Renal cortex interstitium (tissue), 11 donors: Measurements from ENCODE around the gene SPNS3. TPM values are rescaled to one million over a fixed set of nuclear protein-coding genes. Genes with fewer than 3 reads are reported as not detected.

Experiments
- DNase-seq, 11 donors: peaks; one replicate each; pipeline ENCODE4 v3.0.0-alpha.2; 2013; ENCODE audit warnings: low read depth in 9 of 11, low spot score in 4 of 11; ENCODE audit errors: extremely low read depth in 1 of 11
- polyA plus RNA-seq, 3 donors: library from polyadenylated mRNA; unstranded; fragments of 120-200 nt; gene quantifications; one replicate each; pipeline ENCODE4 v1.2.1, GENCODE V29; 2013; ENCODE audit not compliant: insufficient read length in 3 of 3

Gene SPNS3
- polyA plus RNA-seq, 3 donors = 1.9 to 5.2 (median 2.6) TPM

DNA sequence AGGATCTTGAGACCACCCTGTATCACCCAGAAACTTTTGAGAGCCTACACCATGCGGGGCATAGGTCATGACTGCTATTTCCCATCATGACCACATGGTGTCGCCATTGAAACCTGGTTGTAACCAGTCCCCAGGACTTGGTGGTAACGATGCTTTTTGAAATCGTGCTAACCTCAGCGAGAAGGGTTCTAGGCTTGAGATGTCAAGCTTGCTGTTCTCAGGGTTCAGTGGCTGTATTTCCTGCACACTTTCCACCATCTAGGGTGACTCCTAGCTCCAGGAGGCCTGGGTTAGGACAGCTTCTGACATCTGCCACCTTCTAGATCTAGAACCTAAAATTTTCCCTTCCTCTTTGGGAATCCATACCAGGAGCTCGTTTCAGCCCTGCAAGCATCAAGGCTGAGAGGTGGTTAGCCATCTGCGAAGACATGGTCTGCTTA lies 13.0 kb upstream of the SPNS3 start:
- peak in 10 of 11 donors; percentile 60 to 76 (median 68) for DNase-seq

DNA sequence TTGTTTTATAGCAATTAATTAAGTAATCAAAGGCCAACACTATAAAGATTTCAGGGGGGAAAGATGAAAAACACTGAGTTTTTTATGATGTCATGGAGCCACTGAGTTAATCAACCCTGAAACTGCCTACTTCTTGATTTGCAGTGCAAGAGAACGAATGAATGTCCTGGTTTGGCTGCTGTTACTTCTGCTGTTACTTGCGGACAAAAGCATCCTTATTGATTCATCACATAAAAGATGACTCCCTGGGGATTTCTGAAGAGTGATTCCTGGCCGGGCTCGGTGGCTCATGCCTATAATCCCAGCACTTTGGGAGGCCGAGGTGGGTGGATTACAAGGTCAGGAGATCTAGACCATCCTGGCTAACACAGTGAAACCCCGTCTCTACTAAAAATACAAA lies 10.9 kb upstream of the SPNS3 start:
- DNase-seq = no peak

DNA sequence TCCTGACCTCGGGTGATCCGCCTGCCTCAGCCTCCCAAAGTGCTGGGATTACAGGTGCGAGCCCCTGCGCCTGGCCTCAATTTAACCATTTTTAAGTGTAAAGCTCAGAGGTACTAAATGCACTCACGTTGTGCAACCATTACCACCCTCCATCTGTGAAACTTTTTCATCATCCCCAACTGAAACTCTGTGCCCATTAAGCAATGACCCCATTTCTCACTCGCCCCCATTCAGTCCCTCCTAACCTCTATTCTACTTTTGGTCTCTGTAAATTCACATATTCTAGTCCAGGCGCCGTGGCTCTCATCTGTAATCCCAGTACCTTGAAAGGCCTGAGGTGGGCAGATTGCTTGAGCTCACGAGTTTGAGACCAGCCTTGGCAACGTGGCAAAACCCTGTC lies 8.3 kb upstream of the SPNS3 start:
- DNase-seq = no peak

DNA sequence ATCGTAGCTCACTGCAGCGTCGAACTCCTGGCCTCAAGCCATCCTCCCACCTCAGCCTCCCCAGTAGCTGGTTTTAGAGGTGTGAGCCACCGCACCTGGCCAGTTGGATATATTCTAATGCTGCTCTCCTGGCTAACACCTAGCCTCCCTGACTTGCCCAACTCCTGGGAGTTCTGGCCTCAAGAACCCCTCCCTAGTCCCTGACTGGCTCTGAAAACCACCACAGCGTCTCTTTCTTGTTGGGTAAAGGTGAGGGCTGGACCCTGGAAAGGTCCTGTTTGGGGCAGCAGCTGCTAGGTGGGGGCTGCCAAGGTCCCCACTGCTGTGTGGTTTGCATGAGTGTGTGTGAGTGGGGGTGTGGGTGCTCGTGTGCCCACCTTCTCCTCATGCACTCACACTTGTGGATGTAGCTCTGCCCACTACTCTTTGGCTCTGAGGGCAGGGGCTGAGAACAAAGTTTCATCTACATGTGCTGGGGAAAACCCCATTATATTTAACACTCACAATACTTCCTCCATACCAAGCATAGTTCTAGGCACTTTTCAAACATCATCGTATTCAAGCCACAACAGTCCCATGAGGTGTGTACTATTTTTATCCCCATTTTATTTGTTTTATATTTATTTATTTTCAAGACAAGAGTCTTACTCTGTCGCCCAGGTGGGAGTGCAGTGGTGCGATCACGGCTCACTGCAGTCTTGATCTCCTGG lies 7.1 kb upstream of the SPNS3 start:
- no peak for DNase-seq

DNA sequence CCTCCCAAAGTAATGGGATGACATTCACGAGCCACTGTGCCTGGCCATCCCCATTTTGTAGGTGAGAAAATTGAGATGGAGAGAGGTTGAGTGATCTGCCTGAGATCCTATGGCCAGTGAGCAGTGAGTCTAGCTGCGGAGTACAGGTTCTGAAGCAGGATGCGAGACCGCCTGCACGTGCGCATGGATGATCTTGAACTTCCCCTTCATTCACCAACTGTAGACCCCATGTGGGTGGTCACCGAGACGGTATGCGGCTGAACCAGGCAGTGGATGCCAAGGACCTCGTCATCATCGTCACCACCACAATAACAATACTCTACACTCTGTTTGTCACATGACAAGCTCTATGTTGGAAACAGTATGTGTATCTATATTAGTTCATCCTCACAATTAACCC lies 6.2 kb upstream of the SPNS3 start:
- DNase-seq = no peak

DNA sequence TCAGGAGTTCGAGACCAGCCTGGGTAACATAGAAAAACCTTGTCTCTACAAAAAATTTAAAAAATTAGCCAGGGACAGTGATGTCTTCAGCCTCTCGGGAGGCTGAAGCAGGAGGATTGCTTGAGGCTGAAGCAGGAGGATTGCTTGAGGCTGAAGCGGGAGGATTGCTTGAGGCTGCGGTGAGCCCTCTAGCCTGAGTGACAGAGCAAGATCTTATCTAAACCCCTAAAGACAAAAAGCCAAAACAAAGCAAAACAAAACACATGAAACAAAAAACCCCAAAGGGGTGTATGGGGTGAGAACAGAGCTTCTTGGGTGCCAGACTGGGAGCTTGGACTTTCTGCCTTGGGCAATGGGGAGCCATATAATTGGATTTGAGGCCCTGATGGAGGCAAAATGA lies 2.6 kb downstream of the SPNS3 start:
- DNase-seq = no peak

DNA sequence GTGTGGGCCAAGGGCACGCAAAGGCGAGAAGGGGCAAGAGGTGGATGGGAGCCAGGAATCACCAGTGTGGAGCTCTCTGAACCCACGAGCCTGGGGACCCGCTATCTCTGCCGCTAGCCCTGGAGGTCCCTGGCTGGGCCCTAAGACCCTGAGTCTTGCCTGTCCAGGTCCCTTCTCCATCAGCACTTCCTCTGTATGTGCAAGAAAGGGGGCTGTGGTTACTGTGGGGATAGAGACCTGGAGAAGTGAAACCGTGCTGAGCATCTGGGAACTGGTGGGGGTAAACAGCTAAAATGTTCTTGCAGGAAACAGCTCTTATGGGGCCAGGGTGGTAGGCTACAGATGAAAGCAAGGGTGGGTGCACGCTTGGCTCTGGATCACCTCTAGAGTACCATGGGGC lies 3.1 kb downstream of the SPNS3 start:
- DNase-seq = no peak

DNA sequence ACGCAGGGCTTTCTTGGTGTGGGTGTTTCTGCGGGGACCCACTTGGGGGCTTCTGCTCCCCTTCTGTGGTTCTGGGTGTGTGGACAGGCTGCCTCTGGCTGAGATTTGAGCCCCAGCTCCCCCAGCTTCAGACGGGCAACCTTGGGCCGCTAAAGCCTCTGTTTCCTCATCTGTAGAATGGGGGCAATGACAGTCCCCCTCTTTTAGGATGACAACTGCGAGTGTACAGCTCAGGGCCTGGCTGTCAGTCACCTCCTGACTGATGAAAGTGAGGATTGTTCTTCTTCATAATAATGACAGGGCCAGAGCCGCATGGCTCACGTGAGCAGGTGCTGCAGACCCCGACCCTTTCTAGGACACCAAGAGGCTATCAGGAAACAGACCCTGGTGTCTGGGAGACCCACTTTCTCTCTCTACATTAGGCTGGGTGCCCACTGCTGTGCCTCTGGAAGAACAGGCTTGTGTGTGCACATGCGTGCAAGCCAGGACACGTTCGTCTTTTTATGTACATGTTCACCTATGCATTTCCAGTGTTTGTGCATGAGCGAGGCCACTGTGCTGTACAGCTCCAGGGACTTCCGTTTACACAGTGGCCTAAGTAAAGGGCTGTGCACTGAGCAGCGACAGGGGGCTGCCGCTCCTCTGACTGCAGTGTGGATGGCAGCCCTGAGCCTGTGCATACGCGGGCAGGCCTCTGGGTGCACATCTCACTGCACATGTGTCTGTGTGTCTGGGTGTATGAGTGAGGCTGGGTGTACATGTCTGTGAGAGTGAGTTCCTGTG lies 4.6 kb downstream of the SPNS3 start:
- no peak for DNase-seq

DNA sequence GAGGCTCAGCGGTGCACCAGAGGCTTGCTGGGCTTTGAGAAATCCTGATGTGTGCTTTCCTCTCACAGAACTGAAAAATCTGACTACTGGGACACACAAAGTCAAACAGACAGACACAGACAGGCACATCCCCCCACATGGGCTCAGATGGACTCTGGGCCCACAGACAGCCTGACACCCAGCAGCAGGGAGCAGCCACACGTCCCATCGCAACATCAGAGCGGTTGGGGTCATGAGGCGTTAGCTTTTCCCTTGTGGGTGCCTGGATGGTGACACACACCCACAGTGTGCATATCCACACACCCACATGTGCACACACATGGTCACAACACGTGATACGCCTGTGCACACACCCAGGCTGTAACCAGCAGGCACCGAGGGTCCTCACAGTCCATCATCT lies 6.3 kb downstream of the SPNS3 start:
- no peak for DNase-seq

DNA sequence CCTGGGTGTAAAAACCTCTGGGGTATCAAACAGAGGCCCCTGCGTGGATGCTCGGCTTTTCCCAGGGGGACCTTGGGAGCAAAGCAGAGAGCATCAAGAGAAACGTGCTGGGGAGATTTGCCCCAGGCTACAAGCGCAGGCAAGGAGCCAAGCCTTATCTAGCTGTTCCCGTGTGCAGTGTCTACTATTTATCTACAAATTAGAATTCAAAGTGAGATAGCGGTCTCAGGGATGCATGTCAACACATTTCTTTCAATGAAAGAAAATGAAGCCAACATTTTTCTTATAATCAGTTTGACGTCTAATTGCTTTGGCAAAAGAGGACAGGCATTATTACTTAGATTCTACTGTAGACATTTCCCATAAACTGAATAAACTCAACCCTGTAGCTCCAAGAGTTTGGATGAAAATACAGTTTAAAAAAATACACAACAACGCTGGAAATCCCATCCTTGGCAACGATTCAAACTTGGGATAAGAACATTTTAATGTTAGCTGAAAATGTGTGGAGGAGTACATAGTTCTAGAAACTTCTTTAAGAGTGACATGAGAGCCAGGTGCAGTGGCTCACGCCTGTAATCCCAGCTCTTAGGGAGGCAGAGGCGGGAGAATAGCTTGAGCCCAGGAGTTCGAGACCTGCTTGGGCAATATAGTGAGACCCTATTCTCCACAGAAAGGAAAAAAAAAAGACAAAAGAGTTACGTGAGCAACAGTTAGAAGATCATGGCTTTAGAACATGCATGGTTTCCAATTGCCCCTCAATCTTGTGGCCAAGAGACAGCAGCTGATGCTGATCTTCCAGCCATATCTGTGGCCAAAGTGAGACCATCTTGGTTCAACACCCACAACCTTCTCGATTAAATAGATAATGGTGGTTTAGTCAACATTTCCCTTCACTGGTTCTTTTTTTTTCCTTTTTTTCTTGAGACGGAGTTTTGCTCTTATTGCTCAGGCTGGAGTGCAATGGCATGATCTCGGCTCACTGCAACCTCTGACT lies 7.2 kb downstream of the SPNS3 start:
- DNase-seq = peak in 4 of 11 donors; percentile 20 to 52 (median 42)

DNA sequence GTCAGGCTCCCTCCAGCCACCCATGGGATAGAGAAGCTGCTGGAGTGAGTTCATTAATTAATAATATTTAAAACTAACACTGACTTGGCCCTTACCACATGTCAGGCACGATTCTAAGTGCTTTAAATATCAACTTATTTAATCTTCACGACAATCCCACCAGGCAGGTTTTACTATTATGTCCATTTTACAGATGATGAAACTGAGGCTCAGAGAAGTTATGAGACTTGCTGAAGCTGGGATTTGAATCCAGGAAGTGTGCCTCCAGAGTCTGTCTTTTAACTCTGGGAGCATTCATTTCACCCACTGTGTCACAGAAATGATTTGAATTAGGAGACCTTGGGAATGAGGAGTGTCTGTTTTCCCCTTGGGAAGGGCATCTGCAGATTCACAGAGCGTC lies 8.8 kb downstream of the SPNS3 start:
- DNase-seq = no peak

DNA sequence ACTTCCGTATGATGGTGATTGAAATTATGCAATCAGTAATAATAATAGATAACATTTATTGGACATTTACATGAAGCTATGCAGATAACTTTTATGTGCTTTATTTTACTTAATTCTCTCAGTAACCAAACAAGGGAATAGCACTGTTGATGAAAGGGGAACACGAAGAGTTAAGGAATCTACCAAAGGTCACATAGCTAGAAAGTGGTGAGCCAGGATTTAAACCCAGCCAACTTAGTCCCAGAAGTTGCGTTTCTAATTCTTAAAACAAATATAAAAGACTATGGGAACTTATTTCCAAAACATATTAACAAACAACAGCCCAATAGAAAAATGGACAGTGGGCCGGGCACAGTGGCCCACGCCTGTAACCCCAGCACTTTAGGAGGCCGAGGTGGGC lies 9.7 kb downstream of the SPNS3 start:
- no peak for DNase-seq

DNA sequence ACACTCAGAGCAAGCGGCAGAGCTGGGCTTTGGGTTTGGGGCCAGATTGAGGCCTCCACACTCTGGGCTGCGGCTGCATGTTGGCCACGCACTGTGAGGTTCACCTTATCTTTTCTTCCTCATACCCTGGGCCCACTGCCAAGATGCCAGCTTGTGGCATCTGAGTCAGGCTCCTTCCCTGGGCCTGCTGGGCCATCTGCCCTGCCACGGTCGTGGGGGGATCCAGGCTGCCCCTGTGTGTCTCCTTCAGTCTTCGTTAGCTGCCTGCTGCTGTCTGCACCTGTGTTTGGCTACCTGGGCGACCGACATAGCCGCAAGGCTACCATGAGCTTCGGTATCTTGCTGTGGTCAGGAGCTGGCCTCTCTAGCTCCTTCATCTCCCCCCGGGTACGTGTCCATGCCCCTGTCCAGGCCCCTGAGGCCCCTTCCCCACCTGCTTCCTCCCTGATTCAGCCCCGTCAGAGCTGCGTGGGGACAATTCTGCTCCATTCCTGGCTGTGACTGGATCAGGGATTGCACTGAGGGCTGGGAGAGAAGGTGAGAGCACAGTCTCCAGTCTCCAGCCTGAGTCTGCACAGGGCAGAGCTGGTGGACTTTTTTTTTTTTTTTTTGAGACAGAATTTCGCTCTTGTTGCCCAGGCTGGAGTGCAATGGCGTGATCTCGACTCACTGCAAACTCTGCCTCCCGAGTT lies 11.2 kb downstream of the SPNS3 start:
- DNase-seq = peak in 1 of 11 donors; percentile 12

DNA sequence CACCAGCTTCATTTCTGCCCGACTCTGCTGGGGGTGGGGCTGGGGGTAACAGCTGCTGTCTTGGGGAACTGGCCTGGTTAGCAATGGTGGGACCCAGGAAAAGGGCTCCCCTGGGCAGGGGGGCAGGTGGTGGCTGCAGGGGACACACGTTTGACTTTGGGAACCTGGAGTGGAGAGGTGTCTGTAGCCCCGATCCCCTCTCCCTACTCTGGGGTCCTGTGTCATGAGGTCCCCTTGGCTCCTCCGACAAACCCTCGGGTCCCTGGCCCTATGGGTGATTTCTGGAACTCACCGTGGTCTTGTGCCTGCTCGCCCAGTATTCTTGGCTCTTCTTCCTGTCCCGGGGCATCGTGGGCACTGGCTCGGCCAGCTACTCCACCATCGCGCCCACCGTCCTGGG lies 12.0 kb downstream of the SPNS3 start:
- no peak for DNase-seq

DNA sequence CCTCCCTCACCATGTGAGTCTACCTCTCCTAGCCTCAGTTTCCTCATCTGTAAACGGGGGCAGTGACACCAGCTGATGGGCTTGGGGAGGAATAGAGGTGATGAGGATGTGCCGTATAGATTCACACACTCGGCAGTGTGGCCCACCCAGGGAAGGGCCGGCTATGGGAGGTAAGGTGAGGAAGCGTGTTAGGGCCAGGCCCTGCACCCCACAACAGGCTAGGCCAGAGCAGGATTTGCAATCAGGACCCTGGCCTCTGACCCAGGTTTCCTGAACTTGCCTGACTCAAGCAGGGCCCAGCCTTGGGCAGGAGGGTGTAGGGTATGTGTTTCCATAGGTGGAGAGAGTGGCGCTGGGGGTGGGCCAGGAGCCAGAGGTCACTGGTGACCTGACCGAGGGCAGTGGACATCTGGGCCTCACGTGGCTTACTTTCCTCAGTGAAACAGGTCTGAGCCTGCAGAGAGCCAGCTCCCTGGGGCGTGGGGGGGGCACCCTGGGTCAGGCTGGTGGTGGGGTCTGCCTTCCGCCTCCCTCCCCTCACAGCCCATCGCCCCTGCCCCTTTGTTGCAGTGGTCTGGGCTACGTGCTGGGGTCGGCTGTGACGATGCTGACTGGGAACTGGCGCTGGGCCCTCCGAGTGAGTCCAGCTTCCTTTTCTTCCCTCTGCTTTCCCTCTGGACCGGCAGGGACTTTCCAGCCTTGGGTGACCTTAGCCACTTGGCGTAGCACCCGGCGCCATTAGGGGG lies 12.8 kb downstream of the SPNS3 start:
- DNase-seq = no peak

DNA sequence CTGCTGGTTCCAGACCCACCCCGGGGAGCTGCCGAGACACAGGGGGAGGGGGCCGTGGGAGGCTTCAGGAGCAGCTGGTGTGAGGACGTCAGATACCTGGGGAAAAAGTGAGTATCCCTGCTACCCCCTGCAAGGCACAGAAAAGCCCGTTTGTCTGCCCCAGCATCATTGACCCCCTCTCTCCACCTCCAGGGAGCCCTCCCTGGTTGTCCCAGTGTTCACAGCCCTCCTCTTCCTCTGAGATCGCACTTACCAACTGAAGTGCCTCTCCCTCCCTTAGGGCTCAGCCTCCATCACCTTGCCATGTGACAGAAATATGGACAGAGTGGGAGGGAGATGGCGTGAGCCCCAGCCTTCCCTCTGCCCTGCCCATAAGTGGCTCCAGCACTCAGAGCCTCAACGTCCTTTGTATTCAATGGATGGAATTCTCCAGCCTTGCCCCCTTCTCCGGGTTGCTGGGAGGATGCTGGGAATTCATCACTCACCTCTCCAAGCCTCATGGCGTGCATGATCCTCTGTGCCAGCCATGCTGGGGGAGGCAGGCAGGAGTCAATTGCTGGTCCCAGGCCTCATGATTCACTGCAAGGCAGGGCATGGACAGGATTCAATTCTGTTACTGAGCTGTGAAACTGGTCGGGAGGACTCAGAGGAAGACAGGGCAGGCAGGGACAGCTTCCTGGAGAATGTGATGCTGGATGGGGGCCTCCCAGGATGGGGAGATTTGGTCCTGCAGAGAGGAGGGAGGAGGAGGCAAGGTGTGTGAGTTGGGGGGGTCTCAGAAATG lies 14.6 kb downstream of the SPNS3 start:
- no peak for DNase-seq

DNA sequence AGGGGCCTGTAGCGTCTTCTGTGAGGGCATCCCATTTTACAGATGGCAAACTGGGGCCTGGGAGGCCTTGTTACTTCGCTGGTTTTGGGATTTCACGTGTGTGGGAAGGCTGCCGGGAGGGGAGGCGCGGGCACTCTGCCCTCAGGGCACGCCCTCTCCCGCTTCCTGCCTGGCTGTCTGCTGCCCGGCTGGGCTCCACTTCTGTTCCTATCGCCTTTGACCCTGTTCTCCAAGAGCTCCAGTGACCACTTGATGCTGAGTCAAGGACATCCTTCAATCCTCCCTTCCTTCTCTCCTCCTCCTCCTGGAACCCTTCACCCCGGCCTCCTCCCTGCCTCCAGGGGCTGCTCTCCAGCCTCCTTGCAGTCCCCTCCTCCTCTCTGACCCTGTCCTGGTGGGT lies 16.0 kb downstream of the SPNS3 start:
- DNase-seq = no peak
